HEK293 (cell line): ENCODE data around the gene PACS2.

ENCODE experiments used
- CTCF ChIA-PET: fragments of 350-600 bp; formaldehyde crosslinking; extraction: SDS; loops from one replicate; lab custom pipeline; 2021; ENCODE audit warnings: antibody characterized with exemption; lab: Yijun Ruan, JAX
- POLR2A ChIA-PET: fragments of 300-600 bp; formaldehyde crosslinking; extraction: SDS; loops from one replicate; lab custom pipeline; 2020; ENCODE audit warnings: antibody characterized with exemption, inconsistent platforms; lab: Yijun Ruan, JAX
- H3K27ac ChIP-seq: fragments of 200-500 bp; sonication (Bioruptor generic); 2 replicates; pipeline ENCODE4 v1.5.1; 2014; ENCODE audit warnings: low read depth, low read length, control low read depth, inconsistent platforms; ENCODE audit errors: extremely low read depth
- H3K36me3 ChIP-seq, 2 experiments: fragments of 200-500 bp in 1 of 2; sonication (Bioruptor generic) in 1 of 2; 1 replicate in 1 of 2; 2 replicates in 1 of 2; pipeline ENCODE4 v1.5.1; 2014 to 2017; ENCODE audit warnings: inconsistent platforms in 2 of 2, low read length in 2 of 2; ENCODE audit not compliant: control insufficient read depth in 2 of 2, insufficient read depth in 1 of 2
- H3K4me1 ChIP-seq: fragments of 200-500 bp; sonication (Bioruptor generic); 2 replicates; pipeline ENCODE4 v1.5.1; 2014; ENCODE audit warnings: mild to moderate bottlenecking, low read length, inconsistent platforms; ENCODE audit not compliant: control insufficient read depth, insufficient read depth
- H3K4me3 ChIP-seq: 2 replicates; pipeline ENCODE4 v1.5.1; 2011; ENCODE audit warnings: low read depth, mild to moderate bottlenecking, control low read depth, low read length, moderate library complexity
- H3K9me3 ChIP-seq: fragments of 200-500 bp; sonication (Bioruptor generic); 2 replicates; pipeline ENCODE4 v1.5.1; 2014; ENCODE audit warnings: low read depth, low read length, inconsistent platforms; ENCODE audit not compliant: control insufficient read depth, insufficient read depth
- BCL11A ChIP-seq: fragments of 450-650 bp; formaldehyde crosslinking; IDR thresholded peaks from 2 replicates; pipeline ENCODE4 v1.5.1; 2016; ENCODE audit warnings: low read depth, missing biosample characterization, missing genetic modification characterization
- GLIS2 ChIP-seq: fragments of 450-650 bp; formaldehyde crosslinking; IDR thresholded peaks from 2 replicates; pipeline ENCODE4 v1.5.1; 2016; ENCODE audit warnings: missing biosample characterization, missing genetic modification characterization
- HOXD13 ChIP-seq: sonication (generic); formaldehyde crosslinking; IDR thresholded peaks from 2 replicates; pipeline ENCODE4 v1.8.0; 2022; ENCODE audit warnings: missing genetic modification reagents, borderline replicate concordance
- KLF1 ChIP-seq: fragments of 450-650 bp; formaldehyde crosslinking; IDR thresholded peaks from 2 replicates; pipeline ENCODE4 v1.5.1; 2016; ENCODE audit warnings: missing biosample characterization, missing genetic modification characterization
- KLF16 ChIP-seq: fragments of 450-650 bp; formaldehyde crosslinking; IDR thresholded peaks from 2 replicates; pipeline ENCODE4 v1.5.1; 2017; ENCODE audit warnings: missing biosample characterization, missing genetic modification characterization
- RBAK ChIP-seq: fragments of 450-650 bp; formaldehyde crosslinking; IDR thresholded peaks from 2 replicates; pipeline ENCODE4 v1.5.1; 2016; ENCODE audit warnings: missing biosample characterization, missing genetic modification characterization
- SP3 ChIP-seq: fragments of 450-650 bp; formaldehyde crosslinking; IDR thresholded peaks from 2 replicates; pipeline ENCODE4 v1.5.1; 2016; ENCODE audit warnings: missing biosample characterization, missing genetic modification characterization
- TRIM28 ChIP-seq: IDR thresholded peaks from 2 replicates; pipeline ENCODE4 v1.6.1; 2011; ENCODE audit warnings: low read length, control low read depth, borderline replicate concordance
- YY1 ChIP-seq: fragments of 450-650 bp; formaldehyde crosslinking; IDR thresholded peaks from 2 replicates; pipeline ENCODE4 v1.5.1; 2018; ENCODE audit warnings: missing biosample characterization, missing genetic modification characterization
- ZBTB21 ChIP-seq: fragments of 450-650 bp; formaldehyde crosslinking; IDR thresholded peaks from 2 replicates; pipeline ENCODE4 v1.5.1; 2017; ENCODE audit warnings: missing biosample characterization, missing genetic modification characterization
- ZBTB48 ChIP-seq: fragments of 450-650 bp; formaldehyde crosslinking; IDR thresholded peaks from 2 replicates; pipeline ENCODE4 v1.5.1; 2016; ENCODE audit warnings: missing biosample characterization, missing genetic modification characterization
- ZFHX2 ChIP-seq: fragments of 450-650 bp; formaldehyde crosslinking; conservative IDR thresholded peaks from 2 replicates; pipeline ENCODE4 v1.5.1; 2016; ENCODE audit warnings: missing biosample characterization, missing genetic modification characterization
- ZNF10 ChIP-seq: fragments of 450-650 bp; formaldehyde crosslinking; IDR thresholded peaks from 2 replicates; pipeline ENCODE4 v1.5.1; 2017; ENCODE audit warnings: missing biosample characterization, missing genetic modification characterization
- ZNF155 ChIP-seq: fragments of 450-650 bp; formaldehyde crosslinking; IDR thresholded peaks from 2 replicates; pipeline ENCODE4 v1.5.1; 2016; ENCODE audit warnings: missing biosample characterization, missing genetic modification characterization
- ZNF341 ChIP-seq: fragments of 450-650 bp; formaldehyde crosslinking; IDR thresholded peaks from 2 replicates; pipeline ENCODE4; 2016; ENCODE audit warnings: low read depth, missing biosample characterization, missing genetic modification characterization
- ZNF501 ChIP-seq: fragments of 450-650 bp; formaldehyde crosslinking; IDR thresholded peaks from 2 replicates; pipeline ENCODE4 v1.5.1; 2016; ENCODE audit warnings: missing biosample characterization, missing genetic modification characterization
- ZNF514 ChIP-seq: fragments of 450-650 bp; formaldehyde crosslinking; IDR thresholded peaks from 2 replicates; pipeline ENCODE4 v1.5.1; 2016; ENCODE audit warnings: missing biosample characterization, missing genetic modification characterization
- ZNF549 ChIP-seq: fragments of 450-650 bp; IDR thresholded peaks from 2 replicates; pipeline ENCODE4 v1.5.1; 2018; ENCODE audit warnings: missing biosample characterization, missing genetic modification characterization, mild to moderate bottlenecking, inconsistent platforms, moderate library complexity
- ZNF623 ChIP-seq: fragments of 450-650 bp; formaldehyde crosslinking; IDR thresholded peaks from 2 replicates; pipeline ENCODE4 v1.5.1; 2016; ENCODE audit warnings: missing biosample characterization, missing genetic modification characterization
- ZNF701 ChIP-seq: fragments of 450-650 bp; formaldehyde crosslinking; IDR thresholded peaks from 2 replicates; pipeline ENCODE4 v1.5.1; 2016; ENCODE audit warnings: missing biosample characterization, missing genetic modification characterization
- ZNF76 ChIP-seq: fragments of 450-650 bp; formaldehyde crosslinking; IDR thresholded peaks from 2 replicates; pipeline ENCODE4; 2016; ENCODE audit warnings: low read depth, missing biosample characterization, missing genetic modification characterization, borderline replicate concordance
- ZNF830 ChIP-seq: fragments of 450-650 bp; IDR thresholded peaks from 2 replicates; pipeline ENCODE4 v1.5.0; 2018; ENCODE audit warnings: missing biosample characterization, missing genetic modification characterization, low read depth, mild to moderate bottlenecking, moderate library complexity
- ZSCAN16 ChIP-seq: fragments of 450-650 bp; formaldehyde crosslinking; IDR thresholded peaks from 2 replicates; pipeline ENCODE4 v1.5.1; 2016; ENCODE audit warnings: missing biosample characterization, missing genetic modification characterization
- ZSCAN30 ChIP-seq: fragments of 450-650 bp; IDR thresholded peaks from 2 replicates; pipeline ENCODE4 v1.5.1; 2018; ENCODE audit warnings: missing biosample characterization, mild to moderate bottlenecking, missing genetic modification characterization, moderate library complexity
- TF ChIP-seq, protein P1 (sequence below): fragments of 450-650 bp; formaldehyde crosslinking; IDR thresholded peaks from 2 replicates; pipeline ENCODE4 v1.5.1; 2017; ENCODE audit warnings: missing biosample characterization, missing genetic modification characterization
- TF ChIP-seq, protein P2 (sequence below): fragments of 450-650 bp; formaldehyde crosslinking; IDR thresholded peaks from 2 replicates; pipeline ENCODE4 v1.5.1; 2016; ENCODE audit warnings: missing biosample characterization, missing genetic modification characterization

The PACS2 gene

DNA sequence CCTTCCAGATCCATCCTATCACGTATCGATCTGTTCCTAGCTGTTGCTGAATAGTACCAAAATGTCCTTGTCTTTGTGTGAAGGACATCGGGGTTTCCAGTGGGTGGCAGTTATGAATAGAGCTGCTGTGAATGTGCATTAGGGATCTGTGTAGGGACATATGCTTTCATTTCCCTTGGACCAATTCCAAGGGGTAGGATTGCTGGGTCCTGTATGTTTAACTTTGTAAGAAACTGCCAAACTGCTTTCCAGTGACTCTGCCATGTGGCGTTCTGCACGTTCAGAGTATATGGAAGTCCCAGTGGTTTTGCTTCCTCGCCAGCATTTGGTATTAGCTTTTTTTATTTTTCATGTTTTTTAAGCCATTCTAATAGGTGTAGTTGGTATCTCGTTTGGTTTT, 28.6 kb downstream of the PACS2 start:
- H3K36me3 ChIP-seq = no peaks in the 10 kb centered on the region
- TF ChIP-seq HOXD13 (CRISPR knock-in tag) = no peak
- TF ChIP-seq ZBTB48 (tag by site-specific recombination) = 0 out of 2 replicates have a peak, but pooled peaks have one; percentile 40
- CTCF ChIA-PET = interaction anchor here (0.7 to 0.8 kb wide), 3 partner anchors 68 to 140 kb away, joined by 3 read pairs; no protein-coding TSS in a partner anchor
- no peak overlapping the region for H3K4me3 ChIP-seq
- POLR2A ChIA-PET = no interaction called here
- no peak overlapping the region for H3K27ac ChIP-seq
- no peaks in the 10 kb centered on the region for H3K4me1 ChIP-seq
- peaks cover 2% of the 10 kb centered on the region; the same call in 1 of the 2 replicates for H3K9me3 ChIP-seq

DNA sequence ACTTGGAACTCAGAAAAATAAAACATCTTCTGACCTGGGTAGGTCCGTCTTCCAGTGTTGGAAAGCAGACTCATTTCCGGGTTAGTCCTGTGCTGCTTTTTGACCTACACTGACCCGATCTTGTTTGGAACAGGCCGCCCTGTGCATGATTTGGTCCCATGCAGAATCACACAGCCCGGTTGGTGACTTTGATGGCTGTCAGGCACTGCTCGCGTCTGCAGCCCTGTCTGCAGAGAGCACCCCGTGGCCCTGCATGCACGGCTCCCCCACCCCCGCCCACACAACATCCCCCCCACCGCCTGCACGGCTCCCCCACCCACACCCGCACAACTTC, 31.6 kb downstream of the PACS2 start:
- Histone ChIP-seq H3K36me3 (no peaks in the 10 kb centered on the region), H3K4me1 (no peaks in the 10 kb centered on the region), H3K4me3 (no peak overlapping the region), H3K9me3 (peaks cover 2% of the 10 kb centered on the region; the same call in 1 of the 2 replicates), H3K27ac (no peak overlapping the region)
- ChIA-PET CTCF (interaction anchor here (0.6 to 1.0 kb wide), 2 partner anchors 11 to 21 kb away, joined by 4 to 6 read pairs; no protein-coding TSS in a partner anchor), POLR2A (no interaction called here)
- TF ChIP-seq ZNF701 (tag by site-specific recombination) = no peak
- TF ChIP-seq BCL11A = no peak
- TF ChIP-seq ZNF76 (tag by site-specific recombination) = no peak
- no peak for TF ChIP-seq KLF16
- no peak for TF ChIP-seq ZNF549 (tag by site-specific recombination)
- no peak for TF ChIP-seq ZNF830 (tag by site-specific recombination)
- no peak for TF ChIP-seq ZSCAN30 (tag by site-specific recombination)
- TF ChIP-seq ZFHX2 (tag by site-specific recombination) = no peak
- no peak for TF ChIP-seq SP3
- no peak for TF ChIP-seq YY1 (tag by site-specific recombination)
- no peak for TF ChIP-seq ZNF10
- TF ChIP-seq ZBTB21 (tag by site-specific recombination) = no peak
- TF ChIP-seq GLIS2 (tag by site-specific recombination) = no peak
- TF ChIP-seq, protein P1, sequence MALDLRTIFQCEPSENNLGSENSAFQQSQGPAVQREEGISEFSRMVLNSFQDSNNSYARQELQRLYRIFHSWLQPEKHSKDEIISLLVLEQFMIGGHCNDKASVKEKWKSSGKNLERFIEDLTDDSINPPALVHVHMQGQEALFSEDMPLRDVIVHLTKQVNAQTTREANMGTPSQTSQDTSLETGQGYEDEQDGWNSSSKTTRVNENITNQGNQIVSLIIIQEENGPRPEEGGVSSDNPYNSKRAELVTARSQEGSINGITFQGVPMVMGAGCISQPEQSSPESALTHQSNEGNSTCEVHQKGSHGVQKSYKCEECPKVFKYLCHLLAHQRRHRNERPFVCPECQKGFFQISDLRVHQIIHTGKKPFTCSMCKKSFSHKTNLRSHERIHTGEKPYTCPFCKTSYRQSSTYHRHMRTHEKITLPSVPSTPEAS (tag by site-specific recombination) = no peak
- TF ChIP-seq ZNF514 (tag by site-specific recombination) = no peak
- TF ChIP-seq ZNF155 (tag by site-specific recombination) = no peak
- TF ChIP-seq ZNF341 = no peak
- TF ChIP-seq, protein P2, sequence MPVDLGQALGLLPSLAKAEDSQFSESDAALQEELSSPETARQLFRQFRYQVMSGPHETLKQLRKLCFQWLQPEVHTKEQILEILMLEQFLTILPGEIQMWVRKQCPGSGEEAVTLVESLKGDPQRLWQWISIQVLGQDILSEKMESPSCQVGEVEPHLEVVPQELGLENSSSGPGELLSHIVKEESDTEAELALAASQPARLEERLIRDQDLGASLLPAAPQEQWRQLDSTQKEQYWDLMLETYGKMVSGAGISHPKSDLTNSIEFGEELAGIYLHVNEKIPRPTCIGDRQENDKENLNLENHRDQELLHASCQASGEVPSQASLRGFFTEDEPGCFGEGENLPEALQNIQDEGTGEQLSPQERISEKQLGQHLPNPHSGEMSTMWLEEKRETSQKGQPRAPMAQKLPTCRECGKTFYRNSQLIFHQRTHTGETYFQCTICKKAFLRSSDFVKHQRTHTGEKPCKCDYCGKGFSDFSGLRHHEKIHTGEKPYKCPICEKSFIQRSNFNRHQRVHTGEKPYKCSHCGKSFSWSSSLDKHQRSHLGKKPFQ (tag by site-specific recombination) = no peak

DNA sequence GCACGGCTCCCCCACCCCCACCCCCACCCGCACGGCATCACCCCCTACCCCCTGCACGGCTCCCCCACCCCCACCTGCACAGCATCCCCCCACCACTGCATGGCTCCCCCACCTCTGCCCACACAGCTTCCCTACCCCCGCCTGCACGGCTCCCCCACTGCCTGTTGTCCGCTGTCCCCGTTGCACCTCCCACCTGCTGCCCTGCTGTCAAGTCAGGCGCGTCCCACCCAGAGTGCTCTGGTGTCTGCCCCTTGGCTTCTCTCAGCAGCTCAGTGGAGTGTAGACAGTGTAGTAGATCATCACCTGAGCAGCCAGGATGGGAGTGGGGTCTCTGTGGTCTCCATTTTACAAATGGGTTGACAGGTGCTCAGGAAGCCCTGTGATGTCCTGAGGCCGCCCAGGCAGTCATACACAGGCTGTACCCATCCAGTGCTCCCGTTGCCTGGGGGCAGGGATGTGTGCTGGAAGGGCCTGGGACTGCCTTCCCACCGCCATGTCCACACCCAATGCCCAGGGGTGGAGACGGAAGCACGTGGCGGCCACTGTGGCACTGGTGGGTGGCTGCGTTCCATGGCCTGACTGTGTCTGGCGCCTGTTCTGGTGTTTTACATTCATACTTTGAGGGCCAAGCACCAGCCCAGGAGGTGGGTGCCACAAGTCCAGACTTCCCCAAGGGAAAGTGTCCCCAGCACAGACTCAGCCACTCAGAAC, 32.5 kb downstream of the PACS2 start:
- H3K4me3 ChIP-seq = no peak overlapping the region
- H3K36me3 ChIP-seq = no peaks in the 10 kb centered on the region
- ChIA-PET POLR2A (interaction anchor here (0.6 kb wide), 1 partner anchor 84 kb away, joined by 3 read pairs; no protein-coding TSS in a partner anchor), CTCF (interaction anchor here (1.0 to 1.2 kb wide), 2 partner anchors 144 to 257 kb away, joined by 3 to 4 read pairs; no protein-coding TSS in a partner anchor)
- no peaks in the 10 kb centered on the region for H3K4me1 ChIP-seq
- H3K27ac ChIP-seq = no peak overlapping the region
- TF ChIP-seq KLF1 (tag by site-specific recombination) (peak; percentile 26; the same call in 1 of the 2 replicates), ZSCAN16 (tag by site-specific recombination) (no peak), ZNF623 (tag by site-specific recombination) (no peak), RBAK (tag by site-specific recombination) (no peak), ZNF501 (no peak), TRIM28 (no peak)
- peaks cover 2% of the 10 kb centered on the region; the same call in 1 of the 2 replicates for H3K9me3 ChIP-seq
